A549 (cell line): Measurements from ENCODE around the gene TTF2. TPM values are rescaled to one million over a fixed set of nuclear protein-coding genes. Genes with fewer than 3 reads are reported as not detected.

Experiments used
- ATAC-seq, 2 experiments: fragments of 200-7000 bp in 1 of 2; fragments of >200 bp in 1 of 2; cut with Nextera tagmentation in 1 of 2; cut with Tn5 transposase in 1 of 2; 3 replicates each; pipeline versions ENCODE4 v1.8.0 to v1.9.1; 2018 to 2020; ENCODE audit warnings: mild to moderate bottlenecking in 1 of 2, moderate library complexity in 1 of 2
- CTCF ChIA-PET: fragments of 300-600 bp; sonication (Branson Sonifier 250); formaldehyde crosslinking; extraction: SDS; loops from one replicate; lab custom pipeline; 2021; ENCODE audit warnings: antibody characterized with exemption, inconsistent platforms; lab: Yijun Ruan, JAX
- POLR2A ChIA-PET: fragments of 350-600 bp; formaldehyde crosslinking; extraction: SDS; loops from one replicate; lab custom pipeline; 2021; ENCODE audit warnings: antibody characterized with exemption, inconsistent platforms; lab: Yijun Ruan, JAX
- DNase-seq, 2 experiments: peaks; one replicate each; pipeline versions ENCODE4 v3.0.0 to v3.0.0-alpha.2; 2011 to 2016; ENCODE audit warnings: low read depth in 1 of 2, low spot score in 1 of 2
- FAIRE-seq: peaks from 2 replicates; lab custom pipeline; 2011; peaks lifted over from hg19 to GRCh38; lab: Jason Lieb, UNC
- H3K27ac ChIP-seq, 2 experiments: fragments of >200 bp; sonication (Bioruptor Twin); formaldehyde crosslinking; 3 replicates each; pipeline ENCODE4 v1.5.1; 2016 to 2017
- H3K4me1 ChIP-seq: fragments of >200 bp; sonication (Bioruptor Twin); formaldehyde crosslinking; 3 replicates; pipeline ENCODE4 v1.6.1; 2016
- H3K4me2 ChIP-seq: fragments of >200 bp; sonication (Bioruptor Twin); formaldehyde crosslinking; 3 replicates; pipeline ENCODE4 v1.6.1; 2016
- H3K4me3 ChIP-seq: fragments of >200 bp; sonication (Bioruptor Twin); formaldehyde crosslinking; 3 replicates; pipeline ENCODE4 v1.5.1; 2016
- H3K9me3 ChIP-seq: fragments of >200 bp; sonication (Bioruptor Twin); formaldehyde crosslinking; 3 replicates; pipeline ENCODE4 v1.6.1; 2016
- BHLHE40 ChIP-seq: IDR thresholded peaks from 2 replicates; pipeline ENCODE4 v1.6.1; 2012; ENCODE audit warnings: low read depth, low read length, inconsistent platforms
- CBX2 ChIP-seq: fragments of 200-600 bp; sonication (generic); IDR thresholded peaks from 2 replicates; pipeline ENCODE4 v1.6.1; 2016; ENCODE audit warnings: low read depth, mild to moderate bottlenecking, borderline replicate concordance
- CEBPB ChIP-seq, 2 experiments: fragments of >200 bp in 1 of 2; sonication (Bioruptor Twin) in 1 of 2; formaldehyde crosslinking in 1 of 2; IDR thresholded peaks; 2 replicates each; pipeline ENCODE4 v1.6.1; 2012 to 2016
- CTCF ChIP-seq: fragments of >200 bp; sonication (Bioruptor Twin); formaldehyde crosslinking; IDR thresholded peaks from 3 replicates; pipeline ENCODE4 v1.5.1; 2016
- E2F6 ChIP-seq: IDR thresholded peaks from 2 replicates; pipeline ENCODE4 v1.6.1; 2012; ENCODE audit warnings: low read depth, borderline replicate concordance
- EHF ChIP-seq: fragments of 250-450 bp; sonication (Bioruptor Pico); IDR thresholded peaks from 2 replicates; pipeline ENCODE4 v1.5.0; 2020; ENCODE audit warnings: mild to moderate bottlenecking
- ELK1 ChIP-seq: fragments of 150-350 bp; IDR thresholded peaks from 2 replicates; pipeline ENCODE4 v1.6.1; 2014; ENCODE audit warnings: low read depth, mild to moderate bottlenecking, low read length
- FOXS1 ChIP-seq: fragments of 250-450 bp; sonication (Bioruptor Pico); IDR thresholded peaks from 2 replicates; pipeline ENCODE4 v1.5.0; 2020; ENCODE audit warnings: mild to moderate bottlenecking, moderate library complexity
- GATA3 ChIP-seq: IDR thresholded peaks from 2 replicates; pipeline ENCODE4 v1.6.1; 2012; ENCODE audit warnings: borderline replicate concordance
- HDAC2 ChIP-seq: fragments of 200-600 bp; sonication (generic); IDR thresholded peaks from 2 replicates; pipeline ENCODE4 v1.6.1; 2016
- HOXA7 ChIP-seq: fragments of 250-450 bp; sonication (Bioruptor Pico); IDR thresholded peaks from 2 replicates; pipeline ENCODE4 v1.5.0; 2020; ENCODE audit warnings: mild to moderate bottlenecking, moderate library complexity
- HOXB5 ChIP-seq: fragments of 250-450 bp; sonication (Bioruptor Pico); IDR thresholded peaks from 2 replicates; pipeline ENCODE4 v1.5.0; 2020; ENCODE audit warnings: mild to moderate bottlenecking, moderate library complexity
- KDM1A ChIP-seq: fragments of 200-600 bp; sonication (generic); IDR thresholded peaks from 2 replicates; pipeline ENCODE4 v1.6.1; 2016; ENCODE audit warnings: low read depth, mild to moderate bottlenecking
- MAX ChIP-seq: IDR thresholded peaks from 2 replicates; pipeline ENCODE4 v1.6.1; 2012
- MAZ ChIP-seq: fragments of 150-350 bp; IDR thresholded peaks from 2 replicates; pipeline ENCODE4 v1.6.1; 2014; ENCODE audit warnings: antibody characterized with exemption, low read depth, low read length, borderline replicate concordance
- NFE2L2 ChIP-seq: fragments of 150-350 bp; conservative IDR thresholded peaks from 2 replicates; pipeline ENCODE4 v1.6.1; 2014; ENCODE audit warnings: low read length
- NR3C1 ChIP-seq: fragments of >200 bp; sonication (Bioruptor Twin); formaldehyde crosslinking; IDR thresholded peaks from 3 replicates; pipeline ENCODE4 v1.6.1; 2017
- POLR2A ChIP-seq: IDR thresholded peaks from 2 replicates; pipeline ENCODE4 v1.6.1; 2012; ENCODE audit warnings: mild to moderate bottlenecking, low read length
- RCOR1 ChIP-seq: fragments of 150-350 bp; IDR thresholded peaks from 2 replicates; pipeline ENCODE4 v1.6.1; 2014; ENCODE audit warnings: antibody characterized with exemption, low read length, low read depth
- RFX5 ChIP-seq: fragments of 450-650 bp; IDR thresholded peaks from 2 replicates; pipeline ENCODE4 v1.7.1; 2014; ENCODE audit warnings: antibody characterized with exemption, mild to moderate bottlenecking, moderate library complexity
- RNF2 ChIP-seq: fragments of 200-600 bp; sonication (generic); IDR thresholded peaks from 2 replicates; pipeline ENCODE4 v1.6.1; 2016; ENCODE audit warnings: low read depth, mild to moderate bottlenecking, antibody characterized with exemption, moderate library complexity, borderline replicate concordance
- SREBF2 ChIP-seq: fragments of 450-650 bp; IDR thresholded peaks from 2 replicates; pipeline ENCODE4 v1.6.1; 2014; ENCODE audit warnings: mild to moderate bottlenecking, moderate library complexity
- WGBS: methylation state at CpG from one replicate; pipeline ENCODE4 v1.1.6; 2017; ENCODE audit errors: missing lambda C conversion rate; 5-methylcytosine and 5-hydroxymethylcytosine counted together
- polyA plus RNA-seq, 4 experiments: library from polyadenylated mRNA; depleted of rRNA in 3 of 4; stranded (reverse); fragments of >200 nt; fragmentation: RNase III in 1 of 4; extraction: RNeasy Plus Mini Kit Qiagen cat#74134 plus additional on column Dnase treatment in 1 of 4; gene quantifications; 2 replicates in 3 of 4; 3 replicates in 1 of 4; pipeline ENCODE4 v1.2.3, GENCODE V29; 2011 to 2017
- TF ChIP-seq, protein P1 (sequence below): fragments of >200 bp; sonication (Bioruptor Twin); formaldehyde crosslinking; IDR thresholded peaks from 2 replicates; pipeline ENCODE4 v1.6.1; 2016
- TF ChIP-seq, protein P2 (sequence below): fragments of >200 bp; sonication (Bioruptor Twin); formaldehyde crosslinking; IDR thresholded peaks from 3 replicates; pipeline ENCODE4 v1.6.1; 2016
- TF ChIP-seq, protein P3 (sequence below): fragments of 200-600 bp; sonication (generic); IDR thresholded peaks from 2 replicates; pipeline ENCODE4 v1.6.1; 2016; ENCODE audit warnings: antibody characterized with exemption, mild to moderate bottlenecking, moderate library complexity

TTF2 gene
- polyA plus RNA-seq, 2 of the 4 experiments (the other 2 are of a cell fraction), result 16.5 to 26.6 TPM

DNA sequence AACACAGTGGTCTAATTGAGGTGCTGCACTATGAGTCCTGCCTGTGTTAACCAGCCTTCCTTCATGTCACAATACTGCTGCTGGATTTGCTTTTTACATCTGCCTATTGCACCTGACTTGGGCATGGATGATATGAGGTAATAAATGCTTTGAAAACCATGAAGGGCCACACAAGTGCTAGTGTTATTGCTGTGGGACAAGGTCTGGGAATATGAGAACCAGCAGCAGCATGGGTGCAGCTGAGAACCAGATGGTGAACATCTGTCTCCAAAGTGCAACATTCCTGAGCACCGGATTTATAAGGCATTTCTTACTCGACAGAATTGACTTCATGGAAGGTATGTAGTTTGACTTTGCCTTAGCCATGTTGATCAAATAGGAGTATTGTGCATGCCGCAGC, 44.9 kb downstream of the TTF2 start:
- no peaks in the 10 kb centered on the region for H3K9me3 ChIP-seq
- POLR2A ChIA-PET, result no interaction called here
- TF ChIP-seq MAX (no peak), E2F6 (no peak), RFX5 (no peak), CEBPB (IDR thresholded peaks at IDR 0.05) (no peak), CTCF (no peak), SREBF2 (no peak), HOXA7 (CRISPR knock-in tag) (no peak), KDM1A (no peak), FOXS1 (CRISPR knock-in tag) (no peak)
- TF ChIP-seq, protein P1, sequence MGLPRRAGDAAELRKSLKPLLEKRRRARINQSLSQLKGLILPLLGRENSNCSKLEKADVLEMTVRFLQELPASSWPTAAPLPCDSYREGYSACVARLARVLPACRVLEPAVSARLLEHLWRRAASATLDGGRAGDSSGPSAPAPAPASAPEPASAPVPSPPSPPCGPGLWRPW, result no peak
- no peak for DNase-seq
- CTCF ChIA-PET, result no interaction called here
- 83% methylated on average over 3 of the region's 3 CpGs for WGBS
- H3K4me2 ChIP-seq, result no peak overlapping the region
- H3K4me1 ChIP-seq, result no peaks in the 10 kb centered on the region
- H3K4me3 ChIP-seq, result no peak overlapping the region
- ATAC-seq, result no peak
- no peak for FAIRE-seq
- H3K27ac ChIP-seq, result no peak overlapping the region

GRCh38 chr1:117105722-117106121, 45.6 kb downstream of the TTF2 start:
- CTCF ChIA-PET, result no interaction called here
- no peak for ATAC-seq

DNA sequence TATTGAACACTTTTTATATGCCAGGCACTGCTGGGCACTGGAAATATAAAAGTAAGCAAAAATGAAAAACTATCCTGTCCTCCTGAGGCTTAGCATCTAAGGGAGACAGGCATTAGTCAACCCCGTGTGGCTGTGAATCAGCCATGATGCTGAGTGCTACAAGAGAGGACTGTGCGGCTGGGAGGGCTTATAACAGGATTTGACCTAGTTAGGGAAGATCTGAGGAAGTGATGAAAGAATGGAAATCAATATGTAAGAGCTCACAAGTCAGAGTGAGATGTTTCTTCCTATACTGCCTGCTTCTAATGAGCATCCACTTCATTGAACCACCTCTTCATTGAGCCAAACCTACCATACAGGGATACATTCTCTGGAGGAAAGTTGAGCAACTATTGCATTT, 46.4 kb downstream of the TTF2 start:
- H3K27ac ChIP-seq, result no peak overlapping the region
- DNase-seq (no peak), ATAC-seq (no peak), FAIRE-seq (no peak)
- no peaks in the 10 kb centered on the region for H3K9me3 ChIP-seq
- 87% methylated on average over 2 of the region's 2 CpGs for WGBS
- ChIA-PET POLR2A (no interaction called here), CTCF (interaction anchor here (1.2 to 1.3 kb wide), 2 partner anchors 16 to 39 kb away, joined by 3 to 4 read pairs; no protein-coding TSS in a partner anchor)
- H3K4me3 ChIP-seq, result no peak overlapping the region
- H3K4me1 ChIP-seq, result no peaks in the 10 kb centered on the region
- no peak overlapping the region for H3K4me2 ChIP-seq
- TF ChIP-seq NFE2L2 (no peak), GATA3 (no peak), BHLHE40 (no peak), CBX2 (no peak), RNF2 (no peak), HDAC2 (no peak), EHF (no peak), ELK1 (no peak)
- TF ChIP-seq, protein P2, sequence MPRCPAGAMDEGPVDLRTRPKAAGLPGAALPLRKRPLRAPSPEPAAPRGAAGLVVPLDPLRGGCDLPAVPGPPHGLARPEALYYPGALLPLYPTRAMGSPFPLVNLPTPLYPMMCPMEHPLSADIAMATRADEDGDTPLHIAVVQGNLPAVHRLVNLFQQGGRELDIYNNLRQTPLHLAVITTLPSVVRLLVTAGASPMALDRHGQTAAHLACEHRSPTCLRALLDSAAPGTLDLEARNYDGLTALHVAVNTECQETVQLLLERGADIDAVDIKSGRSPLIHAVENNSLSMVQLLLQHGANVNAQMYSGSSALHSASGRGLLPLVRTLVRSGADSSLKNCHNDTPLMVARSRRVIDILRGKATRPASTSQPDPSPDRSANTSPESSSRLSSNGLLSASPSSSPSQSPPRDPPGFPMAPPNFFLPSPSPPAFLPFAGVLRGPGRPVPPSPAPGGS, result no peak
- TF ChIP-seq, protein P3, sequence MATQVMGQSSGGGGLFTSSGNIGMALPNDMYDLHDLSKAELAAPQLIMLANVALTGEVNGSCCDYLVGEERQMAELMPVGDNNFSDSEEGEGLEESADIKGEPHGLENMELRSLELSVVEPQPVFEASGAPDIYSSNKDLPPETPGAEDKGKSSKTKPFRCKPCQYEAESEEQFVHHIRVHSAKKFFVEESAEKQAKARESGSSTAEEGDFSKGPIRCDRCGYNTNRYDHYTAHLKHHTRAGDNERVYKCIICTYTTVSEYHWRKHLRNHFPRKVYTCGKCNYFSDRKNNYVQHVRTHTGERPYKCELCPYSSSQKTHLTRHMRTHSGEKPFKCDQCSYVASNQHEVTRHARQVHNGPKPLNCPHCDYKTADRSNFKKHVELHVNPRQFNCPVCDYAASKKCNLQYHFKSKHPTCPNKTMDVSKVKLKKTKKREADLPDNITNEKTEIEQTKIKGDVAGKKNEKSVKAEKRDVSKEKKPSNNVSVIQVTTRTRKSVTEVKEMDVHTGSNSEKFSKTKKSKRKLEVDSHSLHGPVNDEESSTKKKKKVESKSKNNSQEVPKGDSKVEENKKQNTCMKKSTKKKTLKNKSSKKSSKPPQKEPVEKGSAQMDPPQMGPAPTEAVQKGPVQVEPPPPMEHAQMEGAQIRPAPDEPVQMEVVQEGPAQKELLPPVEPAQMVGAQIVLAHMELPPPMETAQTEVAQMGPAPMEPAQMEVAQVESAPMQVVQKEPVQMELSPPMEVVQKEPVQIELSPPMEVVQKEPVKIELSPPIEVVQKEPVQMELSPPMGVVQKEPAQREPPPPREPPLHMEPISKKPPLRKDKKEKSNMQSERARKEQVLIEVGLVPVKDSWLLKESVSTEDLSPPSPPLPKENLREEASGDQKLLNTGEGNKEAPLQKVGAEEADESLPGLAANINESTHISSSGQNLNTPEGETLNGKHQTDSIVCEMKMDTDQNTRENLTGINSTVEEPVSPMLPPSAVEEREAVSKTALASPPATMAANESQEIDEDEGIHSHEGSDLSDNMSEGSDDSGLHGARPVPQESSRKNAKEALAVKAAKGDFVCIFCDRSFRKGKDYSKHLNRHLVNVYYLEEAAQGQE, result no peak

More at GRCh38 chr1:117105722-117106121, 45.6 kb downstream of the TTF2 start:
- Histone ChIP-seq H3K27ac (no peak overlapping the region), H3K4me1 (no peaks in the 10 kb centered on the region), H3K9me3 (no peaks in the 10 kb centered on the region), H3K4me2 (no peak overlapping the region), H3K4me3 (no peak overlapping the region)
- TF ChIP-seq, protein P1, result no peak
- no peak for TF ChIP-seq KDM1A
- TF ChIP-seq, protein P2, result no peak
- no peak for TF ChIP-seq POLR2A
- no peak for TF ChIP-seq RCOR1
- TF ChIP-seq NR3C1, result no peak
- TF ChIP-seq FOXS1 (CRISPR knock-in tag), result no peak
- no peak for TF ChIP-seq HOXB5 (CRISPR knock-in tag)
- no peak for TF ChIP-seq MAZ
- FAIRE-seq (no peak), DNase-seq (no peak)
- POLR2A ChIA-PET, result no interaction called here
